Measurements from ENCODE around the gene GET3. TPM values are rescaled to one million over a fixed set of nuclear protein-coding genes. Genes with fewer than 3 reads are reported as not detected.
"Not testable (repeated sequence)": the region's sequence is repeated elsewhere in the genome, so short reads cannot be mapped to it uniquely, and the experiment has no call there.

Gene GET3
- total and polyA plus RNA-seq, 2 of the 13 experiments (the other 11 are each of a cell fraction or from before 2014, with no cell fraction given): 57.7 to 59.4 TPM

- H3K27ac ChIP-seq (ENCODE audit: extremely low read length, insufficient read depth, low read length); H3K79me2 ChIP-seq (ENCODE audit: insufficient read depth, low read length); H3K4me1 ChIP-seq (ENCODE audit: insufficient read depth, low read length); H3K9me3 ChIP-seq (ENCODE audit: low read length); H3K4me3 ChIP-seq (replicated peaks in 1 of 3; ENCODE audit: insufficient read depth in 1 of 3, low read depth in 2 of 3, low read length in 3 of 3); intact Hi-C loops (cut with micrococcal nuclease; ENCODE audit: unreplicated experiment); H3K27me3 ChIP-seq (ENCODE audit: control insufficient read depth in 1 of 2, insufficient read depth in 2 of 2, low read length in 2 of 2); DNase-seq (ENCODE audit: low spot score); H3K4me2 ChIP-seq (ENCODE audit: low read depth, low read length); POLR2A ChIA-PET; ATAC-seq; CTCF ChIA-PET (ENCODE audit: low intra/inter-chr PET ratio, low total read pairs); H4K20me1 ChIP-seq (ENCODE audit: insufficient read depth, low read length); BruUV-seq (replicated peaks); FAIRE-seq; H2AFZ ChIP-seq (ENCODE audit: low read length); H3K9ac ChIP-seq (ENCODE audit: insufficient read depth, low read depth, low read length): not testable (repeated sequence)
- TF ChIP-seq ZBTB33 (CRISPR knock-in tag; IDR thresholded peaks at IDR 0.05) (peak; percentile 99), RAD21 (CRISPR knock-in tag; IDR thresholded peaks at IDR 0.05) (peak; percentile 30; the same call in 1 of the 2 replicates), ZBTB38 (CRISPR knock-in tag; IDR thresholded peaks at IDR 0.05) (peak; percentile 21; the same call in 1 of the 2 replicates), TBX3 (IDR thresholded peaks at IDR 0.05; ENCODE audit: borderline replicate concordance) (0 out of 2 replicates have a peak, but pooled peaks have one; percentile 36), STAG1 (CRISPR knock-in tag; IDR thresholded peaks at IDR 0.05) (peak; percentile 41), CTCF (CRISPR knock-in tag; IDR thresholded peaks at IDR 0.05) (peak; percentile 42)
- H3K36me3 ChIP-seq (replicated peaks in 1 of 2; ENCODE audit: control insufficient read depth in 1 of 2, insufficient read depth in 2 of 2, low read length in 2 of 2): peaks cover 36 to 66% of the 10 kb centered on the region in 2 experiments
- in situ Hi-C loops (cut with HindIII; ENCODE audit: extremely low pct_ligation_motif_present, low pct_unique_long_range_greater_than_20kb): loop anchor here (5.0 kb wide), 1 partner anchor 45 kb away; no protein-coding TSS in a partner anchor
- WGBS (ENCODE audit: low lambda C conversion rate): 82% methylated on average over 13 of the region's 14 CpGs
Measured at GRCh38 chr19:12712077-12712476, 25.2 kb upstream of the GET3 start.

- FAIRE-seq: not testable (repeated sequence)
Measured at GRCh38 chr19:12713304-12713703, 24.0 kb upstream of the GET3 start.

More at GRCh38 chr19:12713304-12713703, 24.0 kb upstream of the GET3 start:
- H3K27me3 ChIP-seq (ENCODE audit: control insufficient read depth in 1 of 2, insufficient read depth in 2 of 2, low read length in 2 of 2); H3K79me2 ChIP-seq (ENCODE audit: insufficient read depth, low read length); CTCF ChIA-PET (ENCODE audit: low intra/inter-chr PET ratio, low total read pairs); POLR2A ChIA-PET; intact Hi-C loops (cut with micrococcal nuclease; ENCODE audit: unreplicated experiment); ATAC-seq; H3K4me3 ChIP-seq (replicated peaks in 1 of 3; ENCODE audit: insufficient read depth in 1 of 3, low read depth in 2 of 3, low read length in 3 of 3); H3K4me2 ChIP-seq (ENCODE audit: low read depth, low read length); H2AFZ ChIP-seq (ENCODE audit: low read length); H3K9ac ChIP-seq (ENCODE audit: insufficient read depth, low read depth, low read length); H3K27ac ChIP-seq (ENCODE audit: extremely low read length, insufficient read depth, low read length); DNase-seq (ENCODE audit: low spot score); H3K9me3 ChIP-seq (ENCODE audit: low read length); H4K20me1 ChIP-seq (ENCODE audit: insufficient read depth, low read length); H3K4me1 ChIP-seq (ENCODE audit: insufficient read depth, low read length); BruUV-seq (replicated peaks): not testable (repeated sequence)
- 97% methylated on average over 9 of the region's 9 CpGs for WGBS (ENCODE audit: low lambda C conversion rate)
- H3K36me3 ChIP-seq (replicated peaks in 1 of 2; ENCODE audit: control insufficient read depth in 1 of 2, insufficient read depth in 2 of 2, low read length in 2 of 2): peaks cover 36 to 72% of the 10 kb centered on the region in 2 experiments
- in situ Hi-C loops (cut with HindIII; ENCODE audit: extremely low pct_ligation_motif_present, low pct_unique_long_range_greater_than_20kb): loop anchor here (5.0 kb wide), 1 partner anchor 44 kb away; no protein-coding TSS in a partner anchor

Data from HepG2 (cell line).